Stimulated activated CD8-positive, alpha-beta memory T cell treated with anti-CD3 and anti-CD28 coated beads, Interleukin-12 subunit alpha, Interleukin-12 subunit beta, amount 100 ng/mL, for 24 hours (primary cell): ENCODE measurements around the gene CYP4F8.

Source experiments
- DNase-seq: peaks from one replicate; pipeline ENCODE4 v3.0.0-alpha.2; 2020; ENCODE audit errors: extremely low read depth

The CYP4F8 gene

GRCh38 chr19:15616183-15616582 lies 1.2 kb downstream of the CYP4F8 start:
- DNase-seq = no peak

- DNase-seq = no peak
These were observed 1.7 kb downstream of the CYP4F8 start for GRCh38 chr19:15616627-15617270.

GRCh38 chr19:15618321-15618720 lies 3.3 kb downstream of the CYP4F8 start:
- DNase-seq = no peak

GRCh38 chr19:15621801-15622200 lies 6.8 kb downstream of the CYP4F8 start:
- no peak for DNase-seq

- DNase-seq = no peak
These were observed 8.0 kb downstream of the CYP4F8 start for GRCh38 chr19:15622991-15623390.

- DNase-seq = no peak
These were observed 8.8 kb downstream of the CYP4F8 start for GRCh38 chr19:15623711-15624318.

GRCh38 chr19:15628236-15629002 lies 13.4 kb downstream of the CYP4F8 start:
- DNase-seq = no peak

GRCh38 chr19:15629003-15629880 lies 14.2 kb downstream of the CYP4F8 start:
- peak; percentile 52 for DNase-seq

- DNase-seq = no peak
These were observed 16.8 kb downstream of the CYP4F8 start for GRCh38 chr19:15631817-15632216.

GRCh38 chr19:15633082-15633835 lies 18.2 kb downstream of the CYP4F8 start:
- no peak for DNase-seq

GRCh38 chr19:15634105-15634504 lies 19.1 kb downstream of the CYP4F8 start:
- DNase-seq = no peak

GRCh38 chr19:15635016-15635805 lies 20.2 kb downstream of the CYP4F8 start:
- DNase-seq = no peak

- no peak for DNase-seq
These were observed 21.0 kb downstream of the CYP4F8 start for GRCh38 chr19:15636026-15636425.

- no peak for DNase-seq
These were observed 24.6 kb downstream of the CYP4F8 start for GRCh38 chr19:15639596-15639995.

GRCh38 chr19:15640294-15640903 lies 25.4 kb downstream of the CYP4F8 start, which contains the start of gene CYP4F3:
TSS of gene CYP4F3 (plus strand) at chr19:15640897. CDS start at chr19:15641416, 519 bp downstream.
- DNase-seq = no peak

GRCh38 chr19:15640904-15641597 lies 26.0 kb downstream of the CYP4F8 start:
- DNase-seq = no peak

GRCh38 chr19:15641901-15642491 lies 27.0 kb downstream of the CYP4F8 start:
- no peak for DNase-seq

- no peak for DNase-seq
These were observed 27.8 kb downstream of the CYP4F8 start for GRCh38 chr19:15642807-15643206.

GRCh38 chr19:15643387-15643786 lies 28.4 kb downstream of the CYP4F8 start:
- no peak for DNase-seq
